ENCODE results near the gene PHEX.

Gene PHEX

GRCh38 chrX:22125481-22125880 lies 93.4 kb downstream of the PHEX start:
- TF ChIP-seq, protein P1, sequence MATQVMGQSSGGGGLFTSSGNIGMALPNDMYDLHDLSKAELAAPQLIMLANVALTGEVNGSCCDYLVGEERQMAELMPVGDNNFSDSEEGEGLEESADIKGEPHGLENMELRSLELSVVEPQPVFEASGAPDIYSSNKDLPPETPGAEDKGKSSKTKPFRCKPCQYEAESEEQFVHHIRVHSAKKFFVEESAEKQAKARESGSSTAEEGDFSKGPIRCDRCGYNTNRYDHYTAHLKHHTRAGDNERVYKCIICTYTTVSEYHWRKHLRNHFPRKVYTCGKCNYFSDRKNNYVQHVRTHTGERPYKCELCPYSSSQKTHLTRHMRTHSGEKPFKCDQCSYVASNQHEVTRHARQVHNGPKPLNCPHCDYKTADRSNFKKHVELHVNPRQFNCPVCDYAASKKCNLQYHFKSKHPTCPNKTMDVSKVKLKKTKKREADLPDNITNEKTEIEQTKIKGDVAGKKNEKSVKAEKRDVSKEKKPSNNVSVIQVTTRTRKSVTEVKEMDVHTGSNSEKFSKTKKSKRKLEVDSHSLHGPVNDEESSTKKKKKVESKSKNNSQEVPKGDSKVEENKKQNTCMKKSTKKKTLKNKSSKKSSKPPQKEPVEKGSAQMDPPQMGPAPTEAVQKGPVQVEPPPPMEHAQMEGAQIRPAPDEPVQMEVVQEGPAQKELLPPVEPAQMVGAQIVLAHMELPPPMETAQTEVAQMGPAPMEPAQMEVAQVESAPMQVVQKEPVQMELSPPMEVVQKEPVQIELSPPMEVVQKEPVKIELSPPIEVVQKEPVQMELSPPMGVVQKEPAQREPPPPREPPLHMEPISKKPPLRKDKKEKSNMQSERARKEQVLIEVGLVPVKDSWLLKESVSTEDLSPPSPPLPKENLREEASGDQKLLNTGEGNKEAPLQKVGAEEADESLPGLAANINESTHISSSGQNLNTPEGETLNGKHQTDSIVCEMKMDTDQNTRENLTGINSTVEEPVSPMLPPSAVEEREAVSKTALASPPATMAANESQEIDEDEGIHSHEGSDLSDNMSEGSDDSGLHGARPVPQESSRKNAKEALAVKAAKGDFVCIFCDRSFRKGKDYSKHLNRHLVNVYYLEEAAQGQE (IDR thresholded peaks at IDR 0.05; ENCODE audit: insufficient read depth in 1 of 2, low read depth in 2 of 2, low read length in 2 of 2) = no peak
- TF ChIP-seq FOXP2 (optimal IDR thresholded peaks at IDR 0.05; ENCODE audit: borderline replicate concordance, extremely low read depth, extremely low read length, insufficient read depth) (no peak), POLR2AphosphoS5 (IDR thresholded peaks at IDR 0.05; ENCODE audit: low read depth, low read length) (no peak), SIN3A (IDR thresholded peaks at IDR 0.05; ENCODE audit: borderline replicate concordance, insufficient read depth, low read length) (no peak), TAF1 (IDR thresholded peaks at IDR 0.05; ENCODE audit: borderline replicate concordance, insufficient read depth, low read length) (no peak)

GRCh38 chrX:22126327-22126726 lies 94.2 kb downstream of the PHEX start:
- TF ChIP-seq POLR2AphosphoS5 (IDR thresholded peaks at IDR 0.05; ENCODE audit: low read depth, low read length) = no peak
- TF ChIP-seq, protein P1 (IDR thresholded peaks at IDR 0.05; ENCODE audit: insufficient read depth in 1 of 2, low read depth in 2 of 2, low read length in 2 of 2) = no peak
- no peak for TF ChIP-seq FOXP2 (optimal IDR thresholded peaks at IDR 0.05; ENCODE audit: borderline replicate concordance, extremely low read depth, extremely low read length, insufficient read depth)
- no peak for TF ChIP-seq SIN3A (IDR thresholded peaks at IDR 0.05; ENCODE audit: borderline replicate concordance, insufficient read depth, low read length)
- TF ChIP-seq TAF1 (IDR thresholded peaks at IDR 0.05; ENCODE audit: borderline replicate concordance, insufficient read depth, low read length) = no peak

GRCh38 chrX:22128961-22129360 lies 96.8 kb downstream of the PHEX start:
- TF ChIP-seq SIN3A (IDR thresholded peaks at IDR 0.05; ENCODE audit: borderline replicate concordance, insufficient read depth, low read length) (no peak), TAF1 (IDR thresholded peaks at IDR 0.05; ENCODE audit: borderline replicate concordance, insufficient read depth, low read length) (no peak), POLR2AphosphoS5 (IDR thresholded peaks at IDR 0.05; ENCODE audit: low read depth, low read length) (no peak), FOXP2 (optimal IDR thresholded peaks at IDR 0.05; ENCODE audit: borderline replicate concordance, extremely low read depth, extremely low read length, insufficient read depth) (no peak)
- TF ChIP-seq, protein P1 (IDR thresholded peaks at IDR 0.05; ENCODE audit: insufficient read depth in 1 of 2, low read depth in 2 of 2, low read length in 2 of 2) = no peak

GRCh38 chrX:22134681-22135080 lies 102.6 kb downstream of the PHEX start:
- TF ChIP-seq, protein P1 (IDR thresholded peaks at IDR 0.05; ENCODE audit: insufficient read depth in 1 of 2, low read depth in 2 of 2, low read length in 2 of 2) = no peak
- TF ChIP-seq SIN3A (IDR thresholded peaks at IDR 0.05; ENCODE audit: borderline replicate concordance, insufficient read depth, low read length) = no peak
- no peak for TF ChIP-seq TAF1 (IDR thresholded peaks at IDR 0.05; ENCODE audit: borderline replicate concordance, insufficient read depth, low read length)
- TF ChIP-seq FOXP2 (optimal IDR thresholded peaks at IDR 0.05; ENCODE audit: borderline replicate concordance, extremely low read depth, extremely low read length, insufficient read depth) = no peak
- no peak for TF ChIP-seq POLR2AphosphoS5 (IDR thresholded peaks at IDR 0.05; ENCODE audit: low read depth, low read length)
